GM21717 (cell line): ENCODE results near the gene WSCD2.

ENCODE experiments used
- ATAC-seq: cut with Tn5 transposase; IDR thresholded peaks from one replicate; pipeline ENCODE4 v1.9.1; 2021; ENCODE audit warnings: mild to moderate bottlenecking, moderate library complexity; ENCODE audit not compliant: unreplicated experiment

The WSCD2 gene

GRCh38 chr12:108231109-108231905 is 102.2 kb downstream of the WSCD2 start:
- ATAC-seq, result no peak

- no peak for ATAC-seq
Measured at GRCh38 chr12:108231909-108232434, 102.9 kb downstream of the WSCD2 start.

DNA sequence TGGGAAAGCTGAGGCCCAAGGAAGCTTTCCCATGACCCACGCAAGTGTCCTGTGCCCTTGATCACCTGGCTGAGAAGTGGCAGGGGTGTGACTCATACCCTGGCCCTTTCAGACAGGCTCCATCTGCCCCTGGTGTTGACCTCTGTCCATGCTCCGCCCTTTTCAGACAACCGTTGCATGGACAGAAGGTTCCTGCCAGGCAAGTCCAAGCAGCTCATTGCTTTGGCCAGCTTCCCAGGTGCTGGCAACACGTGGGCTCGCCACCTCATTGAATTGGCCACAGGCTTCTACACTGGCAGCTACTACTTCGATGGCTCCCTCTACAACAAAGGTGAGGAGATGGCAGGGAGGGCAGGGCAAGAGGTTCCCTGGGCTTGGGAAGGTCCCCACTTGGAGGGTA is 103.5 kb downstream of the WSCD2 start:
- no peak for ATAC-seq

GRCh38 chr12:108234158-108234557 is 105.1 kb downstream of the WSCD2 start:
- no peak for ATAC-seq

- no peak for ATAC-seq
Measured at GRCh38 chr12:108235197-108235984, 106.3 kb downstream of the WSCD2 start.

GRCh38 chr12:108235985-108236263 is 106.8 kb downstream of the WSCD2 start:
- no peak for ATAC-seq

DNA sequence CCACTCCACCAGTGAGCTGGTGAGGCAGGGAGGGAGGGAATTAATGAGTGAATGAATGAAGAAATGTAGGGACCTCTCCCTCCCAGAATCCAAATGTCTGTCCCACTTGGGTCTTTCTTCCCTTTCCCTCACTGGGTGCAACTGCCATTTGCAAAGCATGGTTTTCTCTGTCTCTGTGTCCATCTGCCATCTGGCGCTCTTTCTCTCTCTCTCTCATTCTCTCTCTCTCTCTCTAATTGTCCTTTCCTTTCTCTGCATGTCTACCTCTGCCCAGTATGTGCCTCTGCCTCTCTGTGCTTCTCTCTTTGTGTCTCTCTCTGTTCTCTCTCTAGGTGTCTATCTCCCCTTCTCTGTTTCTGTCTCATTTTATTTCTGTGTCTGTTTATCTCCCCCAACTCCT is 107.3 kb downstream of the WSCD2 start:
- no peak for ATAC-seq

DNA sequence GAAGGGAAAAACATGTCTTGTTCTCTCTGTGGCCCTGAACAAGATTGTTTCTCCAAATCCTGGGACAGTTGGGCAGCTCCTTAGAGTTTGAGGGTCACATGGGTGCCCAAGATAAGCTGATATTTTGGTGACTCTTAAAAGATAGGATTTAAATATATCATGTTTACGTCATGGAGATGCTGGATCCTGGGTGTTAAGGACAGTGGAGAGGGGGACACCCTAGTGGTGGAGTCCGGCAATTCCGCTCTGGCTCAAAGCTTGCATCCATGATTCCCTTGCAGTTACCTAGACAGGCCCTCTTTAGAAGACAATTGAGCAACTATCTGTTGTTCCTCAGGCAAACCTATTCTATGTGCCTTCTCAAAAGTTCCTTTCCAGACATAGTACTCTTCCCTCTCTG is 108.2 kb downstream of the WSCD2 start:
- ATAC-seq, result no peak

DNA sequence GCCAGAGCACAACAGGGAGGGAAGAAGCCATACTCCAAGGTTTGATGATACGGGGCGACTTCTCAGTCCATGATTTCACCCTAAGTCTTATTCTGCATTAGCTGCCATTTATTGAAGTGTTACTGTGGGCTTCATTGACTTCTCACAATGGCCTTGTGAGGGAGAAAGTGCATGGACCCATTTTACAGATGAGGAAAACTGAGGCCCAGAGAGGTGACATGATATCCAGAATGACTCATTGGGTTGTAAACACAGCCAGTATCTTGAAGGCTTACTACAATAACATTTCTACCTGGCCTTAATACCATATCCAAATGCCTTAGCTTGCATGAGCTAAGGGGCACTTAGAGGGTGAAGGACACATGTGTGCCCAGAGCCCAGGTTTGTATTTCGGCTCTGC is 109.4 kb downstream of the WSCD2 start:
- no peak for ATAC-seq

DNA sequence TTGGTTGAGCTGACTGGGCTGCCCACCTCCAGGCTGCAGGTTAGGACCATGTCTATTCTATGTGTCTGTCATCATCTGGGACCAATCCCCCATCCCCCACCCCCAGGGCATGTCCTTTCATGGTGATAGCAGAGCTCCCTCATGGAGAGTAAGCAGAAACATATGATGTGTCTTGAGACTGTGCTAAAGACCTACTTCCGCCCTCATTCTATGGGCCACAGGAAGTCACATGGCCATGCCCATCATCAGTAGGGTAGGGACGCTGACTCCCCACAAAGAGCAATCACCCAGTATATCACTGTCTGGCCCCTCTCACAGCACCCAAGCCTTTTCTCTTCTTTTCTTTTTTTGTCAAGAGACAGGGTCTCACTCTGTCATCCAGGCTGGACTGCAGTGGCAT is 110.3 kb downstream of the WSCD2 start:
- ATAC-seq, result no peak

GRCh38 chr12:108240027-108240785 is 111.1 kb downstream of the WSCD2 start:
- ATAC-seq, result no peak

DNA sequence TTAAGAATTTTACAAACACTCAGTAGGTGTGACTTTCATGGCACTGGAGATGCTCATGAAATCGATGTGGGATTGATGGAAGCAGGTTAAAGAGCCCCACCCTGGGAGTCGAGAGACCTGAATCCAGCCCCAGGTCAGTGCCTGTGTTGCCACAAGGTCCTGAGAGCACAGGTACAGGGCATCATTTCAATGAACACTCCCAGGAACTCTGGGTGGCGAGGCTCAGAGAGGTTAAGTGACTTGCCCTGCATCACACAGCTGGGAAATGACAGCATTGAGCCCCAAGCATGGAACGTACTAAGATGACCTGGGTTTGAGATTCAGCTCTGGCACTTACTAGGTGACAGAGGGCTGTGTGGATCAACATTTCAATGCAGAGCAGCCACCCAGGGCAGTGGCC is 111.8 kb downstream of the WSCD2 start:
- no peak for ATAC-seq

DNA sequence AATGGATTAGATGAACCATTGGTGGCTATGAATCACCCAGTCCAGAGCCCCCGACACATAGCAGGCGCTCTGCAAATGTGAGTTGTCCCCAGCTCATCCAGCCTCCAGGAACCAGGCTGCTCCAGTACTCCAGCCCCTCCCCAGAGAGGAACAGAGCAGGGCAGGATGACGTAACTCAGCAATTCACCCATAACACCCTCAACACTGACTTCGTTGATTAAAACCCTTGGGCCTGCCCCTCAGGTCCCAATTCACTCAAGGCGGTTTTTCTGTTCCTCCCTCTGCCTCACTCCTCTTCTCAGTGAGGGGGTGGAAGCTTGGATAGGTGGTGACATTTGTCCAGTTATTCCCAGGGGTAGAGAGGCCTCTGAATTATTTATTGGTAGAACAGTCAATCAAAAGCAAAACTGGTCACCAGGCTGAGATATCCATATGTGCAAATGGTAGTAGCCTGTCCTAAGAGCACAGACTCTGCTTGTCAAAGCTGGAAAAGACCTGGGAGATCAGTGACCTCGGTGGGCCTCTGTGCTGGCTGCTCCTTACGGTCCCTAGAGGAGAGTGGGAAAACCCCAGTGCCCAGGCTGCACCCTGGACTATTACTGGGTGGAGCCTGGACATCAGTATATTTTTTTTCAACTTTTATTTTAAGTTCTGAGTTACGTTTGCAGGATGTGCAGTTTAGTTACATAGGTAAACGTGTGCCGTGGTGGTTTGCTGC is 113.1 kb downstream of the WSCD2 start:
- no peak for ATAC-seq

- ATAC-seq, result no peak
Measured at GRCh38 chr12:108247130-108247529, 118.0 kb downstream of the WSCD2 start.

- ATAC-seq, result no peak
Measured at GRCh38 chr12:108248011-108248410, 118.9 kb downstream of the WSCD2 start.

DNA sequence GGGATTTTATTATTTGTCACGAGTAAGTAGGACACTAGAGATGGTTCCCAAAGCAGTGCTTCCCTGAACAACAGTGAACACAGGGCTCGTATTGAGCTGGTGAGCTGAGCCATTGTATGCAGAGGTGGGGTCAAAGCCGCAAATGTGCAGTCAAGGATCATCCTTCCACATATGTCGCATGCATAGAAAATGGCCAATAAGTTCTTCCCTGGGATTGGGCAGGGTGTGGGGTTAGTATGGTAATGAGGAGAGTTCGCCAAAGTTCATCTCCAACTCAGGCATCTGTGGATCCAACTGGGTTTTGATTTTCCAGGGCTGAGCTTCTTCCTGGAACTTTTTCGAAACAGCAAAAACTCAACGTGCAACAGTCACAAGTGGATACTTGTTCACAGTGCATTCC is 123.4 kb downstream of the WSCD2 start:
- no peak for ATAC-seq

DNA sequence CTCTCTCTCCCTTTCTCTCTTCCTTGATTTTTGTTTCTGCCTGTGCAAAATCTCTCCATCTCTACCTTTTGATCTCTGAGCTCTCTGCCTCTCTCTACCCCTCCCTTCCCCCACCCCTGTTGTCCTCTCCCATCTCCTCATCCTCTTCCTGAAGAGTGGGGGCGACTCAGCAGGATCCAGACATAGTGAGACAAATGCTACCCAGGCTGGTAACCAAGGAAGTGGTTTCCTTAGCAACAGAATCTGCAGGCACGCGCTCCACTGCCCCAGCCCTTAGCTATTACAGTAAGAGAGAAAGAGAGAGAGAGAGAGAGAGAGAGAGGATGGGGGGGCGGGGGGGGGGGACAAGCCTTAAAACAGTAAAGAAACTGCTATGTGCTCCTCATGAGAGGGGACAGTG is 124.5 kb downstream of the WSCD2 start:
- no peak for ATAC-seq

GRCh38 chr12:108254030-108254429 is 124.9 kb downstream of the WSCD2 start:
- ATAC-seq, result no peak

GRCh38 chr12:108254517-108255251 is 125.6 kb downstream of the WSCD2 start:
- no peak for ATAC-seq

DNA sequence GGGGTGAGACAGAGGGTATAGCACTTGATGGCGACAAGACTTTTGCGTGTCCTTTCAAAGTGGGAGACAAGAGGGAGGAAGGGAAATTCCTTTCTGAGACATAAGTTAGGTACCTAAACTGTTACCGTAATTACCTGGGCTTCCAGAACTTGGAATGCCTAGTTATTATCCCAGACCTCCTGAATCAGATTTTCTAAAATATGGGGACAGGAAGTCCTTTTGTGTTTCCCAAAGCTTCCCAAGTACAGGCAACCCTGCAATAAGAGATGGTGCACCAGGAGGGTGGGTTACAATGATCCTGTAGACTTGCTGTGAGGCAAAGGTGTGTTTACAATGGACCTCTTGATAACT is 126.1 kb downstream of the WSCD2 start:
- ATAC-seq, result no peak
